ENCODE results near the gene CD1D.
"Not testable (repeated sequence)": the region's sequence is repeated elsewhere in the genome, so short reads cannot be mapped to it uniquely, and the experiment has no call there.

CD1D gene

DNA sequence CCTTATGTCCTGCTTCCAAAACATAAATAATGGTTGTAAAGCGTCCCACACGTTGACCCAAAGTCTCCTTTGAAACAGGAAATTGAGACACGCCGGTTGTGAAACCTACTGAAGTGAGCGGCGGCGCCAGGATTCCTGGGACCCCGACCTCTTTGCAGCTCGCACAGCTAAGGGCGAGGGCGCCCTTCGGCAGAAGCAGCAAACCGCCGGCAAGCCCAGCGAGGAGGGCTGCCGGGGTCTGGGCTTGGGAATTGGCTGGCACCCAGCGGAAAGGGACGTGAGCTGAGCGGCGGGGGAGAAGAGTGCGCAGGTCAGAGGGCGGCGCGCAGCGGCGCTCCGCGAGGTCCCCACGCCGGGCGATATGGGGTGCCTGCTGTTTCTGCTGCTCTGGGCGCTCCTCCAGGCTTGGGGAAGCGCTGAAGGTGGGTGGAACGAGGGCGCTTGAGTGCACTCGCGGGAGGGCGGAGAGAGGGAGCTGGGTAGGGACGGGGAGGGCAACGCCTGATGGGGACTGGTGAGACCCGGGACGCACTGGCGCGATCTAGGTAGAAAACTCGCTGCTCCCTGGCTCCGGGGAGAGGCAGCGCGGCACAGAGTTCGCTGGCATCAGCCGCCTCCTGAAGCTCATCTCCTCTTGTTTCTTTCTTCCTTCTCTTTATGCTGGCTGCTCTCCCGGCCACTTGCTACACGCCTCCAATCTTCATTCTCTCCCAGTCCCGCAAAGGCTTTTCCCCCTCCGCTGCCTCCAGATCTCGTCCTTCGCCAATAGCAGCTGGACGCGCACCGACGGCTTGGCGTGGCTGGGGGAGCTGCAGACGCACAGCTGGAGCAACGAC, at the start of gene CD1D:
Gene CD1D, plus strand, starts transcription at position 155 of the 836 bp plus-strand sequence. Its CDS starts 207 bp downstream, at position 362.
- DNase-seq, result no peak

DNA sequence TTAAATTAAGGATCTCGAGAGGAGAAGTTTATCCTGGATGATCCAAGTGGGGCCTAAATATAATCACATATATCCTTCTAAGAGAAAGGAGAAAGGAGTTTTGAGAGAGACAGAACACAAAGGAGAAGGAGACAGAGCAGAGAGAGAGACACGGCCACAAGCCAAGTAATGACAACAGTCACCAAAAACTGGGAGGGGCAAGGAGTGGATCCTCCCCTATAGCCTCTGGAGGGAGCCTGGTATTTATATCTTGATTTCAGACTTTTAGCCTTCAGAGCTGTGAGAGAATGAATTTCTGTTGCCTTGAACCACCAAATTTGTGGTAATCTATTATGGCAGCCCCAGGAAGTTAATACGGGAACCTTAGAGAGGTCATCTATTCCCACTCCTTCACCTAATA, 49.5 kb upstream of the CD1D start:
- no peak for DNase-seq

DNA sequence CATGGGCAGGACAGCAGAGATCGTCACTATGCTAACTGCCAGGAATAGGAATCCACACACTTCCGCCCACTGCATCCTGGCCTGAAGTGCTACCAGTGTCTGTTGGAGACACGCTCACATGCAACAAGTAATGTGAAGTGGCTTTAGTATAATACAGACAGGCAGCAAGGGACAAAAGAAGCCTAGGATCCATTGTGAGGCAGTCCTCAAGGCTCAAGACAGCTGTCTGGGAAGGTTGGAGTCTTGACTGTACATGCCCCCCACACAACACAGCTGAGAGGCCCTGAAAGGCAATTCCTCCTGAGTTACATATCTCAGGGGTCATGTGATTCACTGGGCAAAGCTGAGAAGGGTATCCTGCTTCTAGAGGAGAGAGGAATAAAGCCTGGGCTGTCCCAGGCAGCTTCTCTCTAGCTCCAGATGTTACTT, 39.9 kb upstream of the CD1D start:
- DNase-seq, result no peak

DNA sequence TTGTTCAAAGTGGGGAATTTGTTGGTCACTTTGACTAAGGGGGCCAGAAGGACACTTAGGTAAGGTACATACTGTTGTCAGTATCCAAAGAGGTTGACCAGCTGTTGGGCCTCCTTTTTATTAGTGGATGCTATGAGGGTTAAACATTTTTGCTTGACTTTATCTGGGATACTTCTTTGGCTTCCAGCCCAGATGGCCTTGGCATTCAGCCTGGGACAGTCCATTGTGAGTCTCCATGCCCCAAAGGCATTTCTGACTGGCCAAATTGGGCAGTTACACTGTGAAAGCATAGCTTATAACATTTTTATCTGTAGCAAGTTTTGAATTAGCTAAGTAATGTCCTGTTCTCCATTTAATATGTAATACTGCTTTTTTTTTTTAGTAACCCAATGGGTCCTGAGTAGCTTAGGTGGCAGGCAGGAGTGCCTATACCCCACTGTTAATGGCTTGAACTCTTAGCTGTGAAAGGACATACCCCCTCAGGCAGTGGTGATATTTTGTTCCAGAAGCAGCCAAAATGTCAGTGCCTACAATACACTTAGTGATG, 35.4 kb upstream of the CD1D start:
- DNase-seq, result no peak

DNA sequence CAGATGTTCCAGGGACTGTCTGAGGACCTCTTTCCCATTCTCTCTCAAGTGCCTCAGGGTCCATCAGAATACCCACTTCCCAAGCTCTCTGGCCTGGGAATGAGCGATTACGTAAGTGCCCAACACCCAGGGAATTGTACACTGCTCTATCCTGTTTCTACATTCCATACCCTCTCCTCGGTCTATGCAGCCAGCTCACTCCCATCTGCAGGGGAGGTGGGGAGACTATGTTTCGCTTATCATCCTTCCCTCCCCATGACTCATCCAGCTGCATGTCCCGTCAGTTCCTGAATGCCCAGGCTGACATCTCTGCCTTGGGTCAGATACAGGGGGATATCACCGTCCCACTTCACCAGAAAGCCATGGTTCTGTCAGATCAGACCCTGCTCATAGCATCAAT, 34.5 kb upstream of the CD1D start:
- DNase-seq, result no peak

- no peak for DNase-seq
These were observed 34.0 kb upstream of the CD1D start for GRCh38 chr1:158146739-158147138.

GRCh38 chr1:158147401-158147800, 33.3 kb upstream of the CD1D start:
- no peak for DNase-seq

- no peak for DNase-seq
These were observed 32.8 kb upstream of the CD1D start for GRCh38 chr1:158147869-158148268.

GRCh38 chr1:158148468-158148867, 32.2 kb upstream of the CD1D start:
- DNase-seq, result no peak

DNA sequence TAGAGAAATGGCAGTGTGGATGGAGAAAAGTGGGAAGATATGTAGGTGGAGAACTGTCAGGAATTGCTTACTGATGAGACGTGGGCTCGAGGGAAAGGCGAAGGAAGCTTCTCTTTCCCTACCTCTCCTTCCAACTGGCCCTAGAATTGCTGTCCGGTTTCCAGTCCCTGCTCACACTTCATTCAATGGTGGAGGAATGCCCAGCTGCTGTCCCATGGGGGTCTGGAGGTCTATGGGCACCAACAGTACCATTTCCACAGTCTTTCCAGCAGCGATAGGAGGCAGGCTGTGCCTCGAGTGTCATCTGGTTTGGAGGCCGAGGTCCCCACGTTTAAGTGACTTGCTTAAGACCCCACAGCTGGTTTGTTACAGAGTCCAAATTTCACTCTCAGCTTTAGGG, 31.5 kb upstream of the CD1D start:
- DNase-seq, result no peak

GRCh38 chr1:158149577-158150269, 31.0 kb upstream of the CD1D start:
- DNase-seq, result peak; percentile 92

DNA sequence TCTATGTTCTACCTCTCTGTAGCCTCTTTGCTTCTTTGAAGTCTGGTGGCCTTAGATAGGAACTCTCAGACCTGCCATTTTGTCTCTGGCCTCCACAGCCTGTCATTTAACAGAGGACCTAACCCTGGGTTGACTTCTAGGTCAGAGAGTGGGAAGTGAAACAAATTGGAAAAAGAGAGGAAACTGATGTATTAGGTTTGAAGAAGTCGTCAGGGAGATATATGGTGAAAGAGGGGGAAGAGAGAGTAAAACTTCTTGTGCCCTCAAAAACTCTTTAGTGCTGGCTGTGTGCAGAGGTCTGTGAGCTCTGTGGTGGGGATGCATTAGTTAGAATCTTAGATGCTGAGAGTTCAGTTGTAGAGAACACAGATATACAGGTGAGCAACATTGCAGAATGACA, 30.2 kb upstream of the CD1D start:
- no peak for DNase-seq

DNA sequence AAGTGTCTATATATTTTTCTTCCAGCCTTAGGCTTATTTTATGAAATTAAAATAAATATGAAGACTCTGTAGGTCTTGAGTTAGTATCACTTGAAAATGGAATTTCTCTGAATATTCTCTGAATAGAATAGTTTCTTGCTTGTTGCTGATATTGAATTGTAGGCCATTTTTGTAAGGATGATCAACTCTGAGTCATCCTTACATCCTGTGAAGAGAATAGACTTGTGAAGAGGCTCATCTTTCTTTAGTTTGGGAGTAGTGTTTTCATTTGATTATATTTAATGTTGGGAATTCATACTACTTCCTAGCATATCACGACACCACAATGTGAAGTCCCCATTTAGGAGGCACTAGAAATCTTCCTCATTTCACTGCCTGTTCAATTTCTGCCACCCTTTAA, 27.5 kb upstream of the CD1D start:
- DNase-seq, result no peak

DNA sequence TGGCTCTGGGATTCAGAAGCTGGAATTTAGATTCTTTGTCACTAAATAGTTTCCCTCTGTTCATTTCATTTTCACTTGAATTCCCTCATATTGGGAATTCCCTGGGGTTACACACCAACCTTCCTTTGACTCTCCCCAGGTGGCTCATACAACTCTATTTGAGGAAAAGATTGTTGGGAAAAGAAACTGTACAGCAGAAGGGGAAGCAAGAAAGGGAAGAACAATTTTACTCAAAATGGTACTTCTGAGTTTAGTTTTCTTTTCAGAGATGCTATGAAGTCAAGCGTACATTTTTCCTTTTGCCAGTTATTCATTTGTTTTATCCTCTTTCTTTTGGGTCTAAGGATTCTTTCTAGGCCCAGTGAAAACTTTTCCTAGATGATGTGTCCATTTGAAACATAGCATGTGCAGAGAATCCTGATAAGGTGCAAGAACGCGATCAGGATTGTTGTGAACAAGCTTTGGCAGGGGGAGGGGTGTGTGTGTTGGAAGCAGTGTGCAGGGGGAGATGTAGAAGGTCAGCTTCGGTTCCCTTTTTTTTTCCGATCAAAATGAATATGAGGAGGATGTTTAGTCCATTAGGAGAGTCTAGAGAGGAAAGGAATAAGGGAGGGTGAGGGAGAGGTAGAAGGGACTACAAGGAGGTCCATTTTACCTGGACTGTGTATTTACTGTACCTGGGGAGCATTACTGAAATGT, 26.8 kb upstream of the CD1D start:
- no peak for DNase-seq

GRCh38 chr1:158154501-158154900, 26.2 kb upstream of the CD1D start:
- no peak for DNase-seq

- DNase-seq, result no peak
These were observed 25.0 kb upstream of the CD1D start for GRCh38 chr1:158155673-158156072.

DNA sequence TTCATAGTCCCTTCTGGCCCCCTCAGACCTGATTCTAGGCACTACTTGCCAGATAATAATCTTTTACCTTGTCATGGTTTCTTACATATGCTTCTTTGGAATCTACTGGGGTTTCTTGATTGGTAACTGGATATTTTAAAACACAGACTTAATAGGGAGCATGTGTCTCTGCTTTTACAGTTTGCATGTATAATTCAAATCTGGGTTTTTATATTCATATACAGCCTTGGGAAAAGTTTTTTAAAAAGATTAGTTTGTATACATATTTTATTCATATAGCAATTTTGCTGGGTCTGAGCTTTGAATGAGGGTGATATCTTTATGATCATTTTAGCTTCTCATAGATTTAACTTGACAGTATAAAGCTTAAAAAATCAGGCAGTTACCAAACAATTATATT, 21.1 kb upstream of the CD1D start:
- DNase-seq, result no peak

GRCh38 chr1:158161446-158161845, 19.2 kb upstream of the CD1D start:
- no peak for DNase-seq

DNA sequence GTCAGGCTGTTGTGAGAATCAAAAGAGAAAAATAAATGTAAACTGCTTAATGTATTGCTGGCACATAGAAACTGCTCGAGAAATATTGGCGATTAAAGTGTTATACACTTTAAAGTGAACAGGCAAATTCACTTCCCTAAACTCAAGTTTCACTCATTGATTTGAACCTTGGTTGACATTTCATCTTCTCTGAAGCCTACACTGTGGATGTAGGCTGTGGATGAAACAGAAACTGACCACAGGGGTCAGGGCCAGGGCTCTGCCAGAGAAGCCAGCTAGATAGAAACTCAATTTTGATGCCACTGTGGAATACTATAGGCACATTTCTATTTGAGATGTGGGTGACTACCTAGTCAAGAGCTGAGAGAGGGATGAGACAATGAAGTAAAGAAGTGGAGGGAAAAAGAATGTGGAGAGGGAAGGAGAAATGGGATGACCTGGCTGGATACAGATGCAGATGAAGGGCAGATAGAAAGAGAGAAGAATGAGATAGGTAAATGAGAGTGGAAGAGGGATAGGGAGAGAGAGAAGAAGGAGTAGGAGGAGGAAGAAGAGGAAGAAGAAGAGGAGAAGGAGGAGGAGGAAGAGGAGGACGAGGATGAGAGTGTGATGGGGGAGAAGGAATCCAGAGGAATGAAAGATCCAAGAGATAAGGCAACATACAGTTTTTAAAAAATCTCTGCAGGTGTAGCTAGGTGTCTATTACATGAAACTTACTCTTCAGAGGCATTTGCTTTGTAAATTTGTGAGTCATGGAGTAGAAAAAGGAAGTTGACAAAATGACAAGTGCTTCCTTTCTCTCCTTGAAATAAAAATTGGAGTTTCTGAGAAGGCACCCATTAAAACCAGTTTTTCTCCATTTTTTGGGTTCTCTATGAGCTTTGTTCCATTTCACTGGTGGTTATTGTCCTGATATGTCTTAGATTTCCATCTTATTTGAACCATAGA, 17.4 kb upstream of the CD1D start:
- no peak for DNase-seq

- no peak for DNase-seq
These were observed 11.6 kb upstream of the CD1D start for GRCh38 chr1:158169105-158169504.

- not testable (repeated sequence) for DNase-seq
These were observed 4.8 kb upstream of the CD1D start for GRCh38 chr1:158175915-158176314.

- DNase-seq, result no peak
These were observed 4.3 kb upstream of the CD1D start for GRCh38 chr1:158176399-158176798.

All from DMS153 (cell line).